Upper lobe of left lung (tissue), 4 donors: ENCODE results near the gene ARHGAP10.

Source experiments
- EP300 ChIP-seq, 4 donors: sonication (generic); formaldehyde crosslinking; IDR thresholded peaks; one replicate each; pipeline ENCODE4 v1.5.1; 2017; ENCODE audit warnings: antibody characterized with exemption in 4 of 4, control low read depth in 2 of 4
- POLR2A ChIP-seq, 4 donors: fragments of 450-650 bp; IDR thresholded peaks; one replicate each; pipeline ENCODE4 v1.5.1; 2016 to 2017; ENCODE audit warnings: antibody characterized with exemption in 4 of 4, mild to moderate bottlenecking in 2 of 4
- TF ChIP-seq, protein P1 (sequence below), 6 experiments: fragments of 450-650 bp in 4 of 6; fragments of 200-600 bp in 2 of 6; sonication (generic) in 2 of 6; IDR thresholded peaks; one replicate each; pipeline ENCODE4 v1.5.1; 2016 to 2019; ENCODE audit warnings: antibody characterized with exemption in 6 of 6

DNA sequence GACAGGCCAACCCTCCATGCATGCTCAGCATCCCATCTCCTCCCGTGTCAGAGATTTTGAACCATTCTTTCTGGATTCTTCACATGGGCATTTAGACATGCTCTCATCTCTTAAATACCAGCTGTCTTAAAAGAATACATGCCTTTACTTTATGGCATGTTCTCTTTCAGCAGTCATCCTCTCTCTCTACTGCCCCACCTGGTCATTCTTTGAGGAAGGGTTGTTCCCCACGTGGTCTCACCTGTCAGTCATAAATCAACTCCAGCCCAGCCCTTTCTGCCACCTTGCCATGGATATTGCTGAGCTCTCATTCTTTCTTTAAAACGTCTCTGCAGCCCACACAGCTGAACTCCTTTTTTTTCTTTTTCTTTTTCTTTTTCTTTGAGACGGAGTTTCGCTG is 111.3 kb downstream of the ARHGAP10 start:
- TF ChIP-seq, protein P1, sequence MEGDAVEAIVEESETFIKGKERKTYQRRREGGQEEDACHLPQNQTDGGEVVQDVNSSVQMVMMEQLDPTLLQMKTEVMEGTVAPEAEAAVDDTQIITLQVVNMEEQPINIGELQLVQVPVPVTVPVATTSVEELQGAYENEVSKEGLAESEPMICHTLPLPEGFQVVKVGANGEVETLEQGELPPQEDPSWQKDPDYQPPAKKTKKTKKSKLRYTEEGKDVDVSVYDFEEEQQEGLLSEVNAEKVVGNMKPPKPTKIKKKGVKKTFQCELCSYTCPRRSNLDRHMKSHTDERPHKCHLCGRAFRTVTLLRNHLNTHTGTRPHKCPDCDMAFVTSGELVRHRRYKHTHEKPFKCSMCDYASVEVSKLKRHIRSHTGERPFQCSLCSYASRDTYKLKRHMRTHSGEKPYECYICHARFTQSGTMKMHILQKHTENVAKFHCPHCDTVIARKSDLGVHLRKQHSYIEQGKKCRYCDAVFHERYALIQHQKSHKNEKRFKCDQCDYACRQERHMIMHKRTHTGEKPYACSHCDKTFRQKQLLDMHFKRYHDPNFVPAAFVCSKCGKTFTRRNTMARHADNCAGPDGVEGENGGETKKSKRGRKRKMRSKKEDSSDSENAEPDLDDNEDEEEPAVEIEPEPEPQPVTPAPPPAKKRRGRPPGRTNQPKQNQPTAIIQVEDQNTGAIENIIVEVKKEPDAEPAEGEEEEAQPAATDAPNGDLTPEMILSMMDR (IDR thresholded peaks at IDR 0.05): no peak
- no peak for TF ChIP-seq POLR2A (IDR thresholded peaks at IDR 0.05)
- no peak for TF ChIP-seq EP300 (IDR thresholded peaks at IDR 0.05)
